ENCODE data around the gene FA2H.

The FA2H gene

DNA sequence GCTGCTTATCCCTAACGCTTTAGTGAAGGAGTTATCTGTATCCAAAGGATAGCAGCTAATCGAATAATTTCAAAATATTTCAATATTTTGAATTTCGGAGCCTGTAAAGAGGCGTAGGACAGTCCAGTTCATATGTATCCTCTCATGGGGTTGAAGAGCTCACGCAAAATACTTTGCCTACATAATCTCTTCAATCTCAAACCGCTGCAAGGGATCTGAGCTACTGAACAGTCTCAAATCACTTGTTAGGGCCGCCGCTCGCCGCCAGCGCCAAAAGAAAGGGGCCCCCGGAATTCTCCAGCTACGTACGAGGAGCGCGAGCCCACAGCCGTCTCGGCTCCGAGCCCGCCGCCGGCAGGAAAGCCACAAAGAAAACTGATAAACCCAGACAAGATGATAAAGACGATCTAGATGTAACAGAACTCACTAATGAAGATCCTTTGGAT lies 107.3 kb downstream of the FA2H start:
- no peak for DNase-seq

GRCh38 chr16:74666425-74667254 lies 108.0 kb downstream of the FA2H start, which contains the start of gene RFWD3:
TSS of gene RFWD3 (minus strand) at chr16:74666877. CDS start at chr16:74661449, 5,428 bp downstream.
- peak; percentile 95 for DNase-seq

GRCh38 chr16:74666010-74666421 lies 108.6 kb downstream of the FA2H start:
- no peak for DNase-seq

Measured in NCI-H748 treated with DMSO at 0.1 percent for 48 hours (cell line).